ENCODE results near the gene HSD17B1. TPM values are rescaled to one million over a fixed set of nuclear protein-coding genes. Genes with fewer than 3 reads are reported as not detected.

Gene HSD17B1
- total RNA-seq, 1 experiment from 2014 or later, result 1.3 TPM

DNA sequence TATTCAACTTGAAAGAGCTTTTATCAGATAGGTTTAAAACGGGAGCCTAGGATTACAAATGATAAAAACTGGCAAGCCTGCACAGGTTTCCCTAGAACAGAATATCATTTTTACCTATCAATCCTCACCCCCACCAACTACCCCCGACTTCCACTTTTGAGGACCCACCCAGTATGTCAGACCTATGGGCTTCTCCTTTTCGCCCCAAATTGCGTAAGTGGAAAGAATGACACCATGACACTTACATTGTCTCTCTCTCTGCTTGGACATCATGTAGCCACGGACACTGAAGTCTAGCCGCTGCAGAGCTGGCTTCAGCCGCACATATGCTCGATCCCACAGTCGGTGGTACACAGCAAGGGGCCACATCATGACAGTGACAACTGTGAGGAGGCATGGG is 32.2 kb downstream of the HSD17B1 start:
- DNase-seq, result no peak
- Histone ChIP-seq H3K4me1 (replicated peaks; ENCODE audit: insufficient read depth) (no peaks in the 10 kb centered on the region), H3K27ac (no peak overlapping the region), H4K20me1 (ENCODE audit: insufficient read depth) (no peaks in the 10 kb centered on the region), H3K4me3 (no peak overlapping the region), H3K79me2 (ENCODE audit: low read depth) (no peaks in the 10 kb centered on the region), H3K36me3 (ENCODE audit: low read depth) (peaks cover 16% of the 10 kb centered on the region), H3K9me3 (ENCODE audit: insufficient read depth, low read depth) (no peaks in the 10 kb centered on the region), H3K27me3 (ENCODE audit: insufficient read depth, low read depth) (no peaks in the 10 kb centered on the region), H2AFZ (no peak overlapping the region), H3K9me2 (ENCODE audit: insufficient read depth) (no peaks in the 10 kb centered on the region), H3K4me2 (no peak overlapping the region), H3F3A (ENCODE audit: insufficient read depth, low read depth) (peaks cover 21% of the 10 kb centered on the region; the same call in 1 of the 2 replicates)
- TF ChIP-seq, protein P1, sequence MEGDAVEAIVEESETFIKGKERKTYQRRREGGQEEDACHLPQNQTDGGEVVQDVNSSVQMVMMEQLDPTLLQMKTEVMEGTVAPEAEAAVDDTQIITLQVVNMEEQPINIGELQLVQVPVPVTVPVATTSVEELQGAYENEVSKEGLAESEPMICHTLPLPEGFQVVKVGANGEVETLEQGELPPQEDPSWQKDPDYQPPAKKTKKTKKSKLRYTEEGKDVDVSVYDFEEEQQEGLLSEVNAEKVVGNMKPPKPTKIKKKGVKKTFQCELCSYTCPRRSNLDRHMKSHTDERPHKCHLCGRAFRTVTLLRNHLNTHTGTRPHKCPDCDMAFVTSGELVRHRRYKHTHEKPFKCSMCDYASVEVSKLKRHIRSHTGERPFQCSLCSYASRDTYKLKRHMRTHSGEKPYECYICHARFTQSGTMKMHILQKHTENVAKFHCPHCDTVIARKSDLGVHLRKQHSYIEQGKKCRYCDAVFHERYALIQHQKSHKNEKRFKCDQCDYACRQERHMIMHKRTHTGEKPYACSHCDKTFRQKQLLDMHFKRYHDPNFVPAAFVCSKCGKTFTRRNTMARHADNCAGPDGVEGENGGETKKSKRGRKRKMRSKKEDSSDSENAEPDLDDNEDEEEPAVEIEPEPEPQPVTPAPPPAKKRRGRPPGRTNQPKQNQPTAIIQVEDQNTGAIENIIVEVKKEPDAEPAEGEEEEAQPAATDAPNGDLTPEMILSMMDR (conservative IDR thresholded peaks at IDR 0.05), result no peak
- TF ChIP-seq EZH2 (IDR thresholded peaks at IDR 0.05; ENCODE audit: low read depth), result no peak
- BruUV-seq (replicated peaks), result no TSS peak
- CTCF ChIA-PET, result no interaction called here
- POLR2A ChIA-PET (ENCODE audit: unreplicated experiment), result no interaction called here
- intact Hi-C loops (cut with micrococcal nuclease; ENCODE audit: unreplicated experiment), result no loop called here

DNA sequence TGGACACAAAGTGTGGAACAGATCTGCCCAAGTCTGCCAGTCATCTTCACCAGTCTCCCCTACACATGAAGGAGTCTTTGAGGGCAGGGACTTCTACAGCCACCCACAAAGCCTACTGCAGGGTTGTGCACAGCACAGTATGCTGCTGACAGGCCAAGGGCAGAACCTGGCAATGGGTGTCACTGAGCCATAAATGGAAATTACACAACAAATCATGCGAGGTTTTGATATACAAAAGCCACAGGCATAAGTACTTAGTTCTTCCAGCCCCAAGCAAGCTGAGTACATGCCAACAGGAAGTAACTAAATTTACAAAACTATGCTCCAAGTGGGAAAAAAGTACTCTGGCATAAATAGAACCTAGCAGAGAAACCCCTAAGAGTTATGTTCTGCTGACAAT is 32.6 kb downstream of the HSD17B1 start:
- no peaks in the 10 kb centered on the region for H3K9me3 ChIP-seq (ENCODE audit: insufficient read depth, low read depth)
- H3K4me2 ChIP-seq, result no peak overlapping the region
- TF ChIP-seq, protein P1 (conservative IDR thresholded peaks at IDR 0.05), result no peak
- TF ChIP-seq EZH2 (IDR thresholded peaks at IDR 0.05; ENCODE audit: low read depth), result no peak
- intact Hi-C loops (cut with micrococcal nuclease; ENCODE audit: unreplicated experiment), result no loop called here
- no TSS peak for BruUV-seq (replicated peaks)
- H3K27ac ChIP-seq, result no peak overlapping the region
- H3K9me2 ChIP-seq (ENCODE audit: insufficient read depth), result no peaks in the 10 kb centered on the region
- peaks cover 18% of the 10 kb centered on the region for H3K36me3 ChIP-seq (ENCODE audit: low read depth)
- no peak for DNase-seq
- H3K27me3 ChIP-seq (ENCODE audit: insufficient read depth, low read depth), result no peaks in the 10 kb centered on the region
- no peak overlapping the region for H2AFZ ChIP-seq
- ChIA-PET POLR2A (ENCODE audit: unreplicated experiment) (no interaction called here), CTCF (no interaction called here)
- H4K20me1 ChIP-seq (ENCODE audit: insufficient read depth), result no peaks in the 10 kb centered on the region
- H3K79me2 ChIP-seq (ENCODE audit: low read depth), result no peaks in the 10 kb centered on the region
- H3K4me3 ChIP-seq, result no peak overlapping the region
- no peaks in the 10 kb centered on the region for H3K4me1 ChIP-seq (replicated peaks; ENCODE audit: insufficient read depth)
- H3F3A ChIP-seq (ENCODE audit: insufficient read depth, low read depth), result peaks cover 16% of the 10 kb centered on the region; the same call in 1 of the 2 replicates

DNA sequence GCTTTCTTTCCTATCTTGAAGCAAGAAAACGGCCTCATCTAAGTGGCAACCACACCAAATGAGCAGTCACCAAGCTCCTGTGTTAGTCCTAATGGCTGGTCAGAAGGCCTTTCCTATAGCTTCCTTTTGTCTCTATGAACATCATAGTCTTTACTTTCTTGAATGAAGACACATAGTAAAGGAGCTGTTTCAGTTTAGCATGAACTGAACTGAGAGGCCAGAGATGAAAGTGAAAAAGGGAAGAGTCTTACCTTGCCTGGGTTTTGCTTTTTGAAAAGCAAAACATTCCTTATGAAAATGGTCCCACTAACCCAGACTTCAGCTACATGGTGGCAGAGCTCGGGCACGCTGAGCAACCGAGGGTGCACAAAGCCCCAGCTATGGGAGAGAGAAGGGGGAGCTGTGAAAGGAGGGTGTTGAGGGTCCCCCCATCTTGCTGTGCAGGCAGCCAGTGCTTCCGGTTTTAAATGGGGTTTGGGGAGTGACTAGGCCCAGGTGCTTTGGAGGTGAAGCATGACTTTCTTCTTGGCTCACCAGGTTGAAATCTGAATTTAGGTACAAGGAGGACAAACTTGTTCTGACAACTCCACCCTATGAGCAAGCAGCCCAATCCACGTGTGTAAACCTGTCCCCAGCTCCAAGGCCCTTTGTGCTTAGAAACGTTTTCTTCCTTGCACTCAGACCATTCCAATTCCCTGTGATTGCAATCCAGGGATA is 33.9 kb downstream of the HSD17B1 start:
- CTCF ChIA-PET, result no interaction called here
- Histone ChIP-seq H3K4me3 (no peak overlapping the region), H3K27ac (no peak overlapping the region), H3K36me3 (ENCODE audit: low read depth) (peaks cover 20% of the 10 kb centered on the region), H4K20me1 (ENCODE audit: insufficient read depth) (no peaks in the 10 kb centered on the region), H3K4me2 (no peak overlapping the region), H3K79me2 (ENCODE audit: low read depth) (no peaks in the 10 kb centered on the region), H3K9me3 (ENCODE audit: insufficient read depth, low read depth) (no peaks in the 10 kb centered on the region), H2AFZ (no peak overlapping the region), H3K27me3 (ENCODE audit: insufficient read depth, low read depth) (no peaks in the 10 kb centered on the region), H3F3A (ENCODE audit: insufficient read depth, low read depth) (peaks cover 12% of the 10 kb centered on the region; the same call in 1 of the 2 replicates), H3K9me2 (ENCODE audit: insufficient read depth) (no peaks in the 10 kb centered on the region), H3K4me1 (replicated peaks; ENCODE audit: insufficient read depth) (no peaks in the 10 kb centered on the region)
- POLR2A ChIA-PET (ENCODE audit: unreplicated experiment), result no interaction called here
- DNase-seq, result no peak
- intact Hi-C loops (cut with micrococcal nuclease; ENCODE audit: unreplicated experiment), result no loop called here
- TF ChIP-seq, protein P1 (conservative IDR thresholded peaks at IDR 0.05), result no peak
- no peak for TF ChIP-seq EZH2 (IDR thresholded peaks at IDR 0.05; ENCODE audit: low read depth)
- BruUV-seq (replicated peaks), result no TSS peak
